Endothelial cell of umbilical vein (primary cell): ENCODE measurements around the gene CHSY1. TPM values are rescaled to one million over a fixed set of nuclear protein-coding genes. Genes with fewer than 3 reads are reported as not detected.

ENCODE experiments used
- BruUV-seq: library from RNA; stranded (reverse); fragments of 400-500 nt; replicated peaks from 2 replicates; lab custom pipeline; 2021; lab: Mats Ljungman, UMichigan
- CTCF ChIA-PET: fragments of 300-600, 350-600 bp; sonication (Branson Sonifier 250); formaldehyde crosslinking; loops from one replicate; lab custom pipeline; 2021; ENCODE audit warnings: antibody characterized with exemption, inconsistent platforms; lab: Charles Lee
- POLR2A ChIA-PET: fragments of 300-600, 350-600 bp; sonication (Branson Sonifier 250); formaldehyde crosslinking; loops from one replicate; lab custom pipeline; 2021; ENCODE audit warnings: antibody characterized with exemption, inconsistent platforms; lab: Charles Lee
- DNase-seq: peaks from one replicate; pipeline ENCODE4 v3.0.0-alpha.2; 2011; ENCODE audit warnings: low read depth, low spot score
- FAIRE-seq: peaks from 2 replicates; lab custom pipeline; 2011; peaks lifted over from hg19 to GRCh38; lab: Jason Lieb, UNC
- H2AFZ ChIP-seq: 2 replicates; pipeline ENCODE4 v1.6.0; 2012; ENCODE audit warnings: low read depth, low read length, control low read depth, inconsistent platforms
- H3K27ac ChIP-seq: 2 replicates; pipeline ENCODE4 v1.5.1; 2011; ENCODE audit warnings: low read depth, mild to moderate bottlenecking, control low read depth, low read length, moderate library complexity; ENCODE audit not compliant: insufficient read depth
- H3K27me3 ChIP-seq, 2 experiments: 2 replicates each; pipeline versions ENCODE4 v1.6.0 to v1.6.1; 2011; ENCODE audit warnings: low read length in 2 of 2, mixed read lengths in 1 of 2; ENCODE audit not compliant: control insufficient read depth in 2 of 2, insufficient read depth in 2 of 2
- H3K36me3 ChIP-seq, 2 experiments: 2 replicates in 1 of 2; 3 replicates in 1 of 2; pipeline ENCODE4 v1.5.1; 2011; ENCODE audit warnings: low read length in 2 of 2, mild to moderate bottlenecking in 1 of 2, moderate library complexity in 1 of 2; ENCODE audit not compliant: control insufficient read depth in 2 of 2, insufficient read depth in 2 of 2; ENCODE audit errors: extremely low read depth in 1 of 2
- H3K4me1 ChIP-seq: 3 replicates; pipeline ENCODE4 v1.5.1; 2011; ENCODE audit warnings: mild to moderate bottlenecking, low read length; ENCODE audit not compliant: control insufficient read depth, insufficient read depth; ENCODE audit errors: extremely low read depth
- H3K4me2 ChIP-seq: 2 replicates; pipeline ENCODE4 v1.6.1; 2011; ENCODE audit warnings: low read length, control low read depth, mixed read lengths; ENCODE audit not compliant: insufficient read depth
- H3K4me3 ChIP-seq, 3 experiments: fragments of 200-600 bp in 1 of 3; sonication (generic), shearing (Covaris generic) in 1 of 3; replicated peaks in 1 of 3; 2 replicates each; pipeline ENCODE4 v1.5.1; 2011 to 2016; ENCODE audit warnings: control low read depth in 3 of 3, low read length in 3 of 3, mild to moderate bottlenecking in 2 of 3, inconsistent platforms in 1 of 3, low read depth in 1 of 3, moderate library complexity in 1 of 3; ENCODE audit not compliant: insufficient read depth in 1 of 3
- H3K79me2 ChIP-seq: 2 replicates; pipeline ENCODE4 v1.6.0; 2012; ENCODE audit warnings: low read length, inconsistent platforms; ENCODE audit not compliant: control insufficient read depth, insufficient read depth
- H3K9ac ChIP-seq: replicated peaks from 2 replicates; pipeline ENCODE3; 2011; ENCODE audit warnings: low read length, control low read depth; ENCODE audit not compliant: insufficient read depth; ENCODE audit errors: extremely low read depth
- H3K9me1 ChIP-seq: replicated peaks from 3 replicates; pipeline ENCODE4 v1.6.0; 2011; ENCODE audit warnings: mild to moderate bottlenecking, low read length; ENCODE audit not compliant: control insufficient read depth, insufficient read depth; ENCODE audit errors: extremely low read depth
- H3K9me3 ChIP-seq: replicated peaks from 2 replicates; pipeline ENCODE4 v1.5.1; 2012; ENCODE audit warnings: low read length, inconsistent platforms; ENCODE audit not compliant: control insufficient read depth, insufficient read depth
- H4K20me1 ChIP-seq: replicated peaks from 2 replicates; pipeline ENCODE3; 2011; ENCODE audit warnings: mild to moderate bottlenecking, low read length; ENCODE audit not compliant: control insufficient read depth, insufficient read depth; ENCODE audit errors: extremely low read depth
- CTCF ChIP-seq, 2 donors: IDR thresholded peaks; 1 replicate in 1 of 2; 2 replicates in 1 of 2; pipeline ENCODE4 v1.5.1; 2011; ENCODE audit warnings: low read length in 2 of 2, mild to moderate bottlenecking in 2 of 2, moderate library complexity in 2 of 2, control low read depth in 1 of 2, inconsistent platforms in 1 of 2, low read depth in 1 of 2; ENCODE audit not compliant: insufficient read depth in 1 of 2; ENCODE audit errors: extremely low read depth in 1 of 2
- EZH2 ChIP-seq: IDR thresholded peaks from 2 replicates; pipeline ENCODE4 v1.6.1; 2012; ENCODE audit warnings: borderline replicate concordance, low read depth, mild to moderate bottlenecking, moderate library complexity, low read length, inconsistent platforms; ENCODE audit not compliant: severe bottlenecking
- FOS ChIP-seq: IDR thresholded peaks from 2 replicates; pipeline ENCODE4 v1.6.1; 2011; ENCODE audit warnings: mild to moderate bottlenecking, low read length, moderate library complexity, borderline replicate concordance; ENCODE audit not compliant: insufficient read depth
- GATA2 ChIP-seq: IDR thresholded peaks from 2 replicates; pipeline ENCODE4 v1.7.0; 2011; ENCODE audit warnings: low read depth, mild to moderate bottlenecking, moderate library complexity, mixed read lengths, low read length; ENCODE audit not compliant: insufficient read length, insufficient read depth
- JUN ChIP-seq: IDR thresholded peaks from 2 replicates; pipeline ENCODE4 v1.6.1; 2011; ENCODE audit warnings: borderline replicate concordance, low read depth; ENCODE audit not compliant: insufficient read length, insufficient read depth
- MYC ChIP-seq: IDR thresholded peaks from one replicate; pipeline ENCODE4 v1.6.1; 2011; ENCODE audit warnings: mild to moderate bottlenecking, low read depth, low read length
- POLR2A ChIP-seq: IDR thresholded peaks from 2 replicates; pipeline ENCODE4 v1.6.1; 2012; ENCODE audit warnings: low read depth, mild to moderate bottlenecking, control low read depth, low read length
- POLR2AphosphoS5 ChIP-seq: IDR thresholded peaks from 2 replicates; pipeline ENCODE4 v1.6.1; 2012; ENCODE audit warnings: low read depth, mild to moderate bottlenecking, control low read depth, low read length, moderate library complexity; ENCODE audit not compliant: insufficient read depth
- dilution Hi-C: fragments of 300-500 bp; cut with MboI; formaldehyde crosslinking; loops from one replicate; pipeline ENCODE4 v1.15.0; 2019; ENCODE audit warnings: low sequenced_read_pairs; ENCODE audit not compliant: extremely low pct_ligation_motif_present
- intact Hi-C: fragments of 100-400 bp; cut with micrococcal nuclease; formaldehyde crosslinking; loops from one replicate; pipeline ENCODE4 v1.10.0; 2022
- polyA plus RNA-seq, 4 experiments: library from polyadenylated mRNA; depleted of rRNA in 3 of 4; stranded (reverse) in 3 of 4; unstranded in 1 of 4; fragments of >200 nt; gene quantifications; 2 replicates each; pipeline versions ENCODE4 v1.2.1 to v1.2.3, GENCODE V29; 2011 to 2012; ENCODE audit warnings: missing spikeins in 1 of 4
- total RNA-seq: library from RNA; stranded (reverse); gene quantifications from 2 replicates; pipeline ENCODE4 v1.2.3, GENCODE V29; 2021
- TF ChIP-seq, protein P1 (sequence below): IDR thresholded peaks from 2 replicates; pipeline ENCODE4 v1.6.1; 2011; ENCODE audit not compliant: insufficient read depth, insufficient read length

The CHSY1 gene
- total and polyA plus RNA-seq, 2 donors (not counting 3 experiments of a cell fraction or from before 2014, with no cell fraction given) = 23.7 to 50.8 TPM

GRCh38 chr15:101185336-101185735 is 66.5 kb downstream of the CHSY1 start:
- no peaks in the 10 kb centered on the region for H3K27me3 ChIP-seq
- no peak overlapping the region for H2AFZ ChIP-seq
- no peak for FAIRE-seq
- TF ChIP-seq FOS (no peak), POLR2A (no peak), JUN (no peak), EZH2 (no peak), CTCF (IDR thresholded peaks at IDR 0.05; ENCODE audit: extremely low read depth in 1 of 2, insufficient read depth in 1 of 2, low read depth in 1 of 2, low read length in 2 of 2) (no peak), GATA2 (no peak), MYC (no peak), POLR2AphosphoS5 (no peak)
- TF ChIP-seq, protein P1, sequence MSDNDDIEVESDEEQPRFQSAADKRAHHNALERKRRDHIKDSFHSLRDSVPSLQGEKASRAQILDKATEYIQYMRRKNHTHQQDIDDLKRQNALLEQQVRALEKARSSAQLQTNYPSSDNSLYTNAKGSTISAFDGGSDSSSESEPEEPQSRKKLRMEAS = no peak
- CTCF ChIA-PET = interaction anchor here (0.9 kb wide), 1 partner anchor 8 kb away, joined by 4 read pairs; no protein-coding TSS in a partner anchor
- DNase-seq = no peak
- BruUV-seq = no TSS peak
- POLR2A ChIA-PET = no interaction called here
- no peak overlapping the region for H3K4me3 ChIP-seq
- intact Hi-C loops (loop anchor here (10.0 kb wide), 1 partner anchor 281 kb away; no protein-coding TSS in a partner anchor), dilution Hi-C loops (no loop called here)
- no peaks in the 10 kb centered on the region for H3K9me1 ChIP-seq
- H3K9me3 ChIP-seq = no peaks in the 10 kb centered on the region
- no peaks in the 10 kb centered on the region for H3K36me3 ChIP-seq
- H3K9ac ChIP-seq = no peak overlapping the region
- peaks cover 72% of the 10 kb centered on the region for H3K79me2 ChIP-seq
- no peak overlapping the region for H3K27ac ChIP-seq
- peaks cover 61% of the 10 kb centered on the region for H3K4me1 ChIP-seq
- no peak overlapping the region for H3K4me2 ChIP-seq
- no peaks in the 10 kb centered on the region for H4K20me1 ChIP-seq
